ENCODE results near the gene KCND3. TPM values are rescaled to one million over a fixed set of nuclear protein-coding genes. Genes with fewer than 3 reads are reported as not detected.

The KCND3 gene
- polyA plus RNA-seq, 3 donors = not detected

DNA sequence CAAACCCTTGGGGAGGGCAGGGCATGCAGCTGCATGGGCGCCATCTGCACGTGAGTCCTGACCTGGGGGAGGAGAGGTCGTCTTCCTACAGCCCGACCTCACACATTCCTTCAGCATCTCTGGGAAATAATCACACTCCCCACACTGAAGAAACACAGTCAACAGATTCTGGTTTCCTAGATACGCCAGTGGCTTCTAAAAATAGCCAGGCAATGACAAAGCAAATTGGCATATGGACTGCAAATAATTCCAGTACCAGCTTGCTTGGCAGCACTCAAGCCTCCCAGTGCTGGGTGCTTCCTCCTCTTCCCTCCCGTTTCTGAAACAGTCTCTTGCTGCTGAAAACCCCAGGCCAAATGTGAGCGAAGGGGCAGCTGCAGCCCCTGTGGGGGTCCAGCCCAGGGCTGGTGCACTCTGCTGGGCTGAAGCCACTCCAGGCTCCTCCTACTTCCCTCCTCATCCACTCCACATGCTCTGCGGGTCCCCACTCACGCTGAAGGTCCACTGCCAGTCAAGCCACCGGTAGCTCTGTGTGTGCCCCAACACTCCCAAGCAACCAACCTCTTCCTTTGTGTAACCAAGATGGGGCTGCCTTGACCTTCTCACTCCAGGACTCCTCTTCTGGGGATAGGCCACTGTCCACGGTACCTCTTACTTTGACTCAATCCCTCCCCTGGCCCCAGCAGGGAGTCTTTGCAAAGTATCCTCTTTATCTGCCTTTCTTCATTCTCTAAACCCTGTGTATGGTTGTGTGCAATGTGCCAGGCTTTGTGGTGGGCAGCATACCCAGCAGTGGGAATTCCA, 69.0 kb downstream of the KCND3 start:
- H3K4me1 ChIP-seq (ENCODE audit: control insufficient read depth in 1 of 2, insufficient read depth in 2 of 2, low read length in 2 of 2) = peaks cover 0 to 9% of the 10 kb centered on the region in 2 donors
- H3K9me3 ChIP-seq (replicated peaks in 1 of 2; ENCODE audit: control insufficient read depth in 1 of 2, insufficient read depth in 1 of 2, low read length in 2 of 2) = no peaks in the 10 kb centered on the region
- no peak for TF ChIP-seq CTCF (IDR thresholded peaks at IDR 0.05)
- H3K79me2 ChIP-seq (ENCODE audit: insufficient read depth, low read length) = no peaks in the 10 kb centered on the region
- intact Hi-C loops (cut with micrococcal nuclease) = no loop called here
- DNase-seq = no peak
- WGBS (ENCODE audit: insufficient coverage) = 7% methylated on average over 6 of the region's 11 CpGs
- H3K36me3 ChIP-seq (replicated peaks in 1 of 2; ENCODE audit: control insufficient read depth in 1 of 2, insufficient read depth in 2 of 2, low read length in 2 of 2) = no peaks in the 10 kb centered on the region
- Mint-ChIP-seq H3K27me3 (ENCODE audit: low read depth in 3 of 3) (peaks cover 4 to 12% (median 8%) of the 10 kb centered on the region in 3 donors), H3K9me3 (no peaks in the 10 kb centered on the region), H3K36me3 (no peaks in the 10 kb centered on the region), H3K4me3 (no peak overlapping the region), H3K4me1 (peaks cover 7% of the 10 kb centered on the region), H3K27ac (peak overlapping the region in 1 of 7 donors; percentile 37)
- no peaks in the 10 kb centered on the region for H4K20me1 ChIP-seq (ENCODE audit: insufficient read depth, low read length)
- H3K4me3 ChIP-seq (replicated peaks in 1 of 3; ENCODE audit: low read depth in 2 of 3, low read length in 3 of 3) = no peak overlapping the region
- H2AFZ ChIP-seq (ENCODE audit: insufficient read depth, low read depth, low read length, poor library complexity, severe bottlenecking) = no peak overlapping the region
- H3K4me2 ChIP-seq (replicated peaks; ENCODE audit: extremely low read depth, low read length, poor library complexity, severe bottlenecking) = no peak overlapping the region
- H3K9ac ChIP-seq (ENCODE audit: insufficient read depth, low read length, poor library complexity, severe bottlenecking) = no peak overlapping the region
- peaks cover 0 to 2% of the 10 kb centered on the region in 2 donors for H3K27me3 ChIP-seq (ENCODE audit: control insufficient read depth in 2 of 2, insufficient read depth in 2 of 2, low read length in 2 of 2)
- no peak overlapping the region for H3K27ac ChIP-seq (ENCODE audit: low read depth in 1 of 2, low read length in 2 of 2)

DNA sequence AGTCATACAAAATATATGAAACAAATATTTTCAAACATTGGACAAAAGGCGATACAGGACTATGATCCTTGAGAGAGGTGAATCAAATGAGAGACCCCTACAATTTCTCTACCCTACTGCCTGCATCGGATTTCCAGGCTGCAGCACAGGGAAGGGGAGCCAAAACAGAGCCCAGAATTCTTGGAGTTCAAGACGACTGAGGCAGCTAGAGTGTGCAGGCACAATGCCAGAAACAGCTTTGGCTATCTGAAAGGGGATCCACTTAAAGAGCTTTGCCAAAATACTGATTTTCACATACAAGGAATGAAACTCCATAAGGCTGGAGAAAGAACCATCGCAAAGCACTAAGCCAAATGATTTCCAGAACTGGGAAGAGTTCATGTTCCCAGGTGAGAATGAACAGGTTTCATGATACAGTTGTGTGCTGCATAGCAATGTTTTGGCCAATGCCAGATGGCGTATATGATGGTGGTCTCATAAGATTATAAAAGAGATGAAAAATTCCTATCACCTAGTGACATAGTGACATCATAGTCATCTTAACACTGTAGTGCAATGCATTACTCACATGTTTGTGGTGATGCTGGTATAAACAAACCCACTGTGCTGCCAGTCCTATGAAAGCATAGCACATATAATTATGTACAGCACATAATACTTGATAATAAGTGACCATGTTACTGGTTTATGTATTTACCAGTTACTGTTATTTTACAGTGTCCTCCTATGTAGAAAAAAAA, 77.5 kb downstream of the KCND3 start:
- intact Hi-C loops (cut with micrococcal nuclease) = no loop called here
- Histone ChIP-seq H3K27me3 (ENCODE audit: control insufficient read depth in 2 of 2, insufficient read depth in 2 of 2, low read length in 2 of 2) (no peaks in the 10 kb centered on the region), H2AFZ (ENCODE audit: insufficient read depth, low read depth, low read length, poor library complexity, severe bottlenecking) (no peak overlapping the region), H3K4me3 (replicated peaks in 1 of 3; ENCODE audit: low read depth in 2 of 3, low read length in 3 of 3) (no peak overlapping the region), H3K9me3 (replicated peaks in 1 of 2; ENCODE audit: control insufficient read depth in 1 of 2, insufficient read depth in 1 of 2, low read length in 2 of 2) (no peaks in the 10 kb centered on the region), H3K27ac (ENCODE audit: low read depth in 1 of 2, low read length in 2 of 2) (no peak overlapping the region), H3K4me1 (ENCODE audit: control insufficient read depth in 1 of 2, insufficient read depth in 2 of 2, low read length in 2 of 2) (no peaks in the 10 kb centered on the region), H3K4me2 (replicated peaks; ENCODE audit: extremely low read depth, low read length, poor library complexity, severe bottlenecking) (no peak overlapping the region), H3K79me2 (ENCODE audit: insufficient read depth, low read length) (no peaks in the 10 kb centered on the region), H4K20me1 (ENCODE audit: insufficient read depth, low read length) (no peaks in the 10 kb centered on the region), H3K9ac (ENCODE audit: insufficient read depth, low read length, poor library complexity, severe bottlenecking) (no peak overlapping the region), H3K36me3 (replicated peaks in 1 of 2; ENCODE audit: control insufficient read depth in 1 of 2, insufficient read depth in 2 of 2, low read length in 2 of 2) (no peaks in the 10 kb centered on the region)
- TF ChIP-seq CTCF (IDR thresholded peaks at IDR 0.05) = no peak
- H3K9me3 Mint-ChIP-seq = peaks cover 0 to 5% (median 3%) of the 10 kb centered on the region in 7 donors
- H3K4me1 Mint-ChIP-seq = no peaks in the 10 kb centered on the region
- no peaks in the 10 kb centered on the region for H3K36me3 Mint-ChIP-seq
- DNase-seq = no peak
- WGBS (ENCODE audit: insufficient coverage) = 100% methylated on average over 2 of the region's 5 CpGs
- no peak overlapping the region for H3K4me3 Mint-ChIP-seq
- peaks cover 4 to 13% (median 10%) of the 10 kb centered on the region in 3 donors for H3K27me3 Mint-ChIP-seq (ENCODE audit: low read depth in 3 of 3)
- H3K27ac Mint-ChIP-seq = no peak overlapping the region

Data from CD14-positive monocyte (primary cell).